GM21619 (cell line): ENCODE data around the gene CXorf49.
A peak's percentile ranks its signal among the peaks of the same experiment; 100 is the strongest.
"Not testable (repeated sequence)": the region's sequence is repeated elsewhere in the genome, so short reads cannot be mapped to it uniquely, and the experiment has no call there.

ENCODE experiments used
- ATAC-seq: cut with Tn5 transposase; IDR thresholded peaks from one replicate; pipeline ENCODE4 v1.9.1; 2021; ENCODE audit not compliant: unreplicated experiment

The CXorf49 gene

DNA sequence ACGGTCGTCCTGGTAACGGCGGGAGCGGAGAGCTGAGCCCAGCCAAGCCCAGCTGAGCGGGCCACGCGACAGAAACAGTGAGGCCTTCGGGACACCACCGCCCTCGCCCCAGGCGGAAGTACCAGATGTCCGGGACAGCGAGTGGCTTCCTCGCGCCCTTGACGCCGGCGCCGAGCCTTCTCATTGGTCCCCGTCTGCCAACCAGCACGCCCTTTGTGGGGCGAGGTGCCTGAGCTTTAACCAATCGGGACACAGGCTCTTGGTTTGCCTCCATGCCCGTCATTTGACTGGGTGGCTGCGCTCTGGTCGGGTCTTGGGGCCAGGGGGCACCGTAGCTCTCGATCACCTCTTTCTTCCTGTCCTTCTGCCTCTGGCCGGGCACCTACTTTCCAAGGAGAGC is at the start of gene CXorf49:
CXorf49 (minus strand) TSS at position 101 of the 400 bp plus-strand sequence. CDS start 134 bp downstream, outside the sequence.
- not testable (repeated sequence) for ATAC-seq

- not testable (repeated sequence) for ATAC-seq
Measured at GRCh38 chrX:71767134-71767533, 49.0 kb upstream of the CXorf49 start.

DNA sequence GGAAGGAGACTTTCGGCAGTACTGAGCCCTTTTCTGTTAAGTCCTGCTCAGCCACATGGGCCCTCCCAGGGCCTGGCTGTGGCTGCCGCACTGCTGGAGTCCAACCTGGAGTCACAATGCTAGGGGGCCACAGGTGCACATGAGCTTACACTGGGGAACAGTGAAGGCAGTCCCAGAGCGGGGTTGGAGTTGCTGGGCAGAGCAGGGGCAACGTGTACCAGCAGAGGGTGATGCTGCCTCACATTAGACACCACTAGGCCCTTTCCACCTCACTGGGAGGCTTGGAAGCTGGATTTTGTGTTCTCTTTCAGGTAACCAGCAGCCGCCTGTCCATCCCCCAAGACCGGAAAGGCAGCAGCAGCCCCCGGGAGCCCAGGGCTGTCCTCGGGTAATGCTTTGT is 47.5 kb upstream of the CXorf49 start:
- not testable (repeated sequence) for ATAC-seq

GRCh38 chrX:71764832-71765231 is 46.7 kb upstream of the CXorf49 start:
- not testable (repeated sequence) for ATAC-seq

DNA sequence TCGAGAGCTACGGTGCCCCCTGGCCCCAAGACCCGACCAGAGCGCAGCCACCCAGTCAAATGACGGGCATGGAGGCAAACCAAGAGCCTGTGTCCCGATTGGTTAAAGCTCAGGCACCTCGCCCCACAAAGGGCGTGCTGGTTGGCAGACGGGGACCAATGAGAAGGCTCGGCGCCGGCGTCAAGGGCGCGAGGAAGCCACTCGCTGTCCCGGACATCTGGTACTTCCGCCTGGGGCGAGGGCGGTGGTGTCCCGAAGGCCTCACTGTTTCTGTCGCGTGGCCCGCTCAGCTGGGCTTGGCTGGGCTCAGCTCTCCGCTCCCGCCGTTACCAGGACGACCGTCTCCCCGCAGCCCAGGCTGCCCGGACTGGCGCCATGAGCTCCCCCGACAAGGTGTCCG is 45.0 kb upstream of the CXorf49 start, which contains the start of gene CXorf49B:
CXorf49B (plus strand) TSS at position 301 of the 400 bp plus-strand sequence; CDS start at position 376, 75 bp downstream.
- not testable (repeated sequence) for ATAC-seq

GRCh38 chrX:71760688-71761281 is 42.7 kb upstream of the CXorf49 start:
- ATAC-seq: not testable (repeated sequence)

DNA sequence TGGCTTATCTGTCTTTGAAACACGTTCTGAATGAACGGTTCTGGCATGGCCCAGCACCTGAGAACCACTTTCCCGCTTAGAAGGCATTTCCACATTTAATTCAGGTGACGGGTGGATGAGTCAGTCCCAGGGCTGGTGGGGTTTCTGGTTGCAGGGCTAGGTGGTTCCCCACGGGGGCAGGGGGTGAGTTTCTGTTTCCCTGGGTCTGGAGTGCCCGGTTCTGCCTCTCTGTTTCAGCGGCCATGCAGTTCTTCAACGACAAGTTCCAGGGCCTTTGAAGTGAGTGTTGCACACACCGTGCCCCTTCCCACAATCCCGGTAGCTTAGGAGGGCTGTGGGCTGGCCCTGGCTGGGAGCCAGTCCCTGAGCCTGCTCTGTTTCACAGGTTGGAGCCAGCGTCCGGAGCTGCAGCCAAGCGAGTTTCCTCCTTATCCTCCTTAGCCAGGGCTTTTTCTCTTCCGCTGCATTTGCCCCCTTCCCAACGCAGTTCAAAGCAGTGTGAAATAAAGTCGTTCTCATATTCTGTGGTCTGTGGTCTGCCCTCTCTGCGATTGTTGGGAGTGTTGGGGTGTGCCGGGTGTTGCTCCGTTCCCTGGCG is 2.3 kb upstream of the CXorf49 start:
- not testable (repeated sequence) for ATAC-seq

DNA sequence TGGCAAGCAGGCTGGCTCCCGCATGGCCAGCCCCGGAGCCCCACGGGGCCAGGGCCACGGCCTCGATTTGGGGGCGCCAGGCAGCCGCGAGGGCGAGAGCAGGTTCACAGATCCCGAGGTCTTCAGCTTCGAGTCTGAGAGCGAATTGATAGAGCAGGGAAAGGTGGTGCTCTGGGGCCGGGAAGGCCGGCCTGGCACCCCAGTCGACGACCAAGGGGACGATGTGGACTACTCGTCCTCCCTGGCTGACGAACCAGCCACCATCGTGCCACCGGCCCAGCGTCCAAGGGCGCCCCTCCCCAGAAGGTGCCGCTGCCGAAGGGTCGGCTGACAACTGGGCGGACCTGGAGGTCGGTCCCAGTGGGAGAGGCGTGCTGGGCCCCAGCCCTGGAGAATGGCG is 1.1 kb upstream of the CXorf49 start:
- ATAC-seq: not testable (repeated sequence)

DNA sequence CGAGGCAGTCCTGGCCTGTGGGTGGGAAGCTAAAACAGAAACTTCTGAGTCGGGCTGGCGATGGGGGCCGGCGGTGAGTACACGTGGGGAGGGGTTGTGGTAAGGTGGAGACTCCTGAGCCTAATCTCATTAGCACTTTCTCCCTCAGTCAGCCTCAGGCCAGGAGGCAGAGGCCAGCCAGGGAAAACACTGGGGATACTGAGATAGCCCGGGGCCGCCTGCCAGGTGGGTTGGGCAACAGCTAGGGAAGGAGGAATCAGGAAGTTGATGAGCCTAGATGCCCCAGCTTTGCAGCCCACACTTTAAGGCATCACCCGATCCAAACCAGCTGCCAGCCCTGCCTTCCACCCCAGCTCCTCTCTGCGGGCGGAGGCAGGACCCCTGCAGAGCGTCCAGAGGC is 1.8 kb downstream of the CXorf49 start:
- not testable (repeated sequence) for ATAC-seq

DNA sequence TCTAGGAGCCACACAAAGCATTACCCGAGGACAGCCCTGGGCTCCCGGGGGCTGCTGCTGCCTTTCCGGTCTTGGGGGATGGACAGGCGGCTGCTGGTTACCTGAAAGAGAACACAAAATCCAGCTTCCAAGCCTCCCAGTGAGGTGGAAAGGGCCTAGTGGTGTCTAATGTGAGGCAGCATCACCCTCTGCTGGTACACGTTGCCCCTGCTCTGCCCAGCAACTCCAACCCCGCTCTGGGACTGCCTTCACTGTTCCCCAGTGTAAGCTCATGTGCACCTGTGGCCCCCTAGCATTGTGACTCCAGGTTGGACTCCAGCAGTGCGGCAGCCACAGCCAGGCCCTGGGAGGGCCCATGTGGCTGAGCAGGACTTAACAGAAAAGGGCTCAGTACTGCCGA is 2.5 kb downstream of the CXorf49 start:
- not testable (repeated sequence) for ATAC-seq

- not testable (repeated sequence) for ATAC-seq
Measured at GRCh38 chrX:71714064-71714463, 4.0 kb downstream of the CXorf49 start.

GRCh38 chrX:71702853-71703252 is 15.2 kb downstream of the CXorf49 start:
- ATAC-seq: peak; percentile 54

DNA sequence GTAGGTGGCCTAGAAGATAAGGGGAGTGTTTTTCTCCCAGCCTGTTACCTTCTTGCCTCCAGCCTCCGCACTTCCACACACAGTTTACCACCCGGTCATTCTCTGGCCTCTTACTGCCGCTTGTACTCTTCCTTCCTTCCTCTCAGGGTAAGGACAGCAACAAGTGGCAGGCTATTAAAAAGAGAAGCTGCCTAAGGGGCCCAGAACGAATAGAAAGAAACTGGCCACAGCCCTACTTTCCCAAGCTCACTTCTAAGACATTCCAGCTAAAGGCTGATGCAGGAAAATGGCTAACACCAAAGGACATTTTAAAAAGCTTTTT is 19.1 kb downstream of the CXorf49 start:
- ATAC-seq: not testable (repeated sequence)

DNA sequence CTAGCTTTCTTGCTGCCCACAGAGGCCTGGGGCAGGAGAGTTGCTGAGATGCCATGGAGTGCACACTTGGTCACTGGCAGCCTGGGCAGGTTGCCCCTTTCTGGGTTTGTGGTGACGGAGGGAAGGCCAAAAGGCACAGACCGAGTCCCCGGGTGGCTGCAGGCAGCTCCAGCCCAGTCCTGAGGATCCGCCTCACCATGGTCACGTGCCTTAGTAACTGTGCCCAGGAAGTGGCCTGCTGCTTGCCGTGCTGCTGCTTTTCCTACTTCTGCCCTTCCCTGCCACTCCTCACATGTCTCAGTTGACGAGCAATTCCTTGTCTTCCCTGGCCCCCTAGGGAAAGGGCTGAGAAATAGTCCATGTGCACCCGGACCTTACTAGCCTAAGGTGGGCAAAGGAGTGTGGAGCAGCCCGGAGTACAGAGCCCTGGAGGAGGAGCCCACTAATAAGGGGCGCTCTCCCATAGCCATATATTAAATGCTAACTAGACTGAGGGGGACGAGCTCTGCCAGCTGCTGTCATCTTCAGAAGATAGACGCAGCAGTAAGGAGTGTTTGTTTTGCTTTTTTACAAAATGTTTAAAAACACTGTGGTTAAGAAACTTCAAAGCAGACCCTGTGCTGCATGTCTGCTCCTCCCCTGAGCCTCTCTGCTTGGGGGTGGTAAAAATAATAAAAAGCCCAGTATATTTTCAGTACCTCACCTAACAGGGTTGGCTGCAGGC is 19.6 kb downstream of the CXorf49 start:
- not testable (repeated sequence) for ATAC-seq

DNA sequence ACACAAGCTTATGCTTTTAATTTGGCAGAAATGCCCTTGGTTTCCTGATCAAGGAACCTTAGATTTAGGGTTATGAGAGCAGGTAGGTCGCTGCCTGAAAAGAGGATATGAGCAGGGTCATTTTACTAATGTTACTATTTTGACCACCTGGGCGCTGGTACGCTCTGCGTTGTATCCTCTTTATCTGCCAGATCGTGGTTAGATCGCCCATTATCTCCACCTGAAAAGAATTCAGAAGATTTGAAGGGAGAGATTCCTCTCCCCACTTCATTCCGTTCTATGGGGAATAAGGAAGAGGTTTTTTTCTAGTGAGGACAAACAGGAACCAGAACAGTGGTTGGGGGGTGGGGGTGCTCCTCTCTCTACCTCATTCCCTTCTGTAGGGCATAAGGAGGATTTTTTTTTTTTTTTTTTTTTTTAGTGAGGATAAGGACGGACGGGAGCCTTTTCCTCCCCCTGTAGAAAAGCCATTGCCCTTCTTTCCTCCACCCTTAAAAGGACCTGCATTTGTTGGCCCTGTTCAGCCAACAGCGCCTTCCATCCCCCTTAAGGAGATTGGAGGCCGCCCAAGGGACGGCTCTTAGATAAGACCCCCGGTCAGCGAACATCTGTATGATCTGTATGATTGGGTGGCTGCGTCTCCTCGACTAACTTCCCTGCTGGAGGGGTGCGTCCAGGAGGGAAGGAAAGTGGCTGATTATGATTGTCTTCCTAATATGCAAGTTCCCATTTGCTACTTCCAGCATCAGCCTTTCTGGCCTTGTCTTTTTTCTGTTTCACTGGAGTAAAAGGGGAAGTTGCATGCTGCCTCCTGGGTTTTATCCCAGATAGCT is 20.4 kb downstream of the CXorf49 start:
- peak; percentile 23 for ATAC-seq

GRCh38 chrX:71696641-71697465 is 21.2 kb downstream of the CXorf49 start:
- peak; percentile 69 for ATAC-seq

GRCh38 chrX:71679575-71680207 is 38.4 kb downstream of the CXorf49 start:
- ATAC-seq: no peak

DNA sequence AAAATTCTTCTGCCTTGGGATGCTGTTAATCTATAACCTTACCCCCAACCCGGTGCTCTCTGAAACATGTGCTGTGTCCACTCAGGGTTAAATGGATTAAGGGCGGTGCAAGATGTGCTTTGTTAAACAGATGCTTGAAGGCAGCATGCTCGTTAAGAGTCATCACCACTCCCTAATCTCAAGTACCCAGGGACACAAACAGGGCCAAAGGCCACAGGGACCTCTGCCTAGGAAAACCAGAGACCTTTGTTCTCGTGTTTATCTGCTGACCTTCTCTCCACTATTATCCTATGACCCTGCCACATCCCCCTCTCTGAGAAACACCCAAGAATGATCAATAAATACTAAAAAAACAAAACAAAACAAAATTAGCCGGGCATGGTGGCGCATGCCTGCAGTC is 40.9 kb downstream of the CXorf49 start:
- ATAC-seq: not testable (repeated sequence)

- not testable (repeated sequence) for ATAC-seq
Measured at GRCh38 chrX:71676068-71676795, 41.9 kb downstream of the CXorf49 start.
